ENCODE measurements around the gene RAPGEF1. TPM values are rescaled to one million over a fixed set of nuclear protein-coding genes. Genes with fewer than 3 reads are reported as not detected.

Gene RAPGEF1
- total RNA-seq, 1 experiment from 2014 or later, result 82.0 TPM

DNA sequence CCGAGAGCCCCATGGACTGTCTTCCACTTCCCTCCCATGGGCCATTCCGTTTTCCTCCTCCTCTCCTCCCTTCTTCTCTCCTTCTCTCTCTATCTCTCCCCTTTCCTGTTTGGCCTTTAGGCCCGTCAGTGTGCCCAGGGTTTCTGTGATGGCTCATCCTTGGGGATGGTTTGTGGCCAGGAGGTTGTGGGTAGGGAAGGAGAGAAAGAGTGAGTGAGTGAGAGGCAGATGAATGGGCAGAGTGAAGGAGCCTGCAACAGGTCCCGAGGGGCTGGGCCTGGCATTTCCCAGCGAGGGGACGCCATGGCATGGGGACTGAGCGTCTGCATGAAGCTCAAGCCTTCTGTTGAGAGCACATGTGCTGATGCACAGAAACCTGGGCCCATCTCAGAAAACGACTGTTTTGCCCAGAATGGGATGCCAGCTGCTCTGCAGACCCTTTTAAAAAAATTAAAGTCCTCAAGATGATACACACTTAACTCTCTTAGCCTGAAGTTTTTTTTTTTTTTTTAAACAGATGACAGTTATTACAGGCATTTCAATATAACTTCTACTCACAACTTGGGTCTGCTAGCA, 125.4 kb downstream of the RAPGEF1 start:
- no peak for DNase-seq
- no peak overlapping the region for H3K27ac ChIP-seq
- H3K9me3 ChIP-seq (replicated peaks), result no peaks in the 10 kb centered on the region
- H3K36me3 ChIP-seq, result peaks cover 27% of the 10 kb centered on the region
- H3K4me1 ChIP-seq, result peaks cover 31% of the 10 kb centered on the region
- H3K27me3 ChIP-seq, result no peaks in the 10 kb centered on the region
- no peak overlapping the region for H3K4me3 ChIP-seq

- peaks cover 36% of the 10 kb centered on the region for H3K4me1 ChIP-seq
- H3K27ac ChIP-seq, result no peak overlapping the region
- H3K36me3 ChIP-seq, result peaks cover 22% of the 10 kb centered on the region
- H3K9me3 ChIP-seq (replicated peaks), result no peaks in the 10 kb centered on the region
- no peak for DNase-seq
- H3K27me3 ChIP-seq, result no peaks in the 10 kb centered on the region
- H3K4me3 ChIP-seq, result no peak overlapping the region
Measured at GRCh38 chr9:131613921-131614320, 126.0 kb downstream of the RAPGEF1 start.

DNA sequence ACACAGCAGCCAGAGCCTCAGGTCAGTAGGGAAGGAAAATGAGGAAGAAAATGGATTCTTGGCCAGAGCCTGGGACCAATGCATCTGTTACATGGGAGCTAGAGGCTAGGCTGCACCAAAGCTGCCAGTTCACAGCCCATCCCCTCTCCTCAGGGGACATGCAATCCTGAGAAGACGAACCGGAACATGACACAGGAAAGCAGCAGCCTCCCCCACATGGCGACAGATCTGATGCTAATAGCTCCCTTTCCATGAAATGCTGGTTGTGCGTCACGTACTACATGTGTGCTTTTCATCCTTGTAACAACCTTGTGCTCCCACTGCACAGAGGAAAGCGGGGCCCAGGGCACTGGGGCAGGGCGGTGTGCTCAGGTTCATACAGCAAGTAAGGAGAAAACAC, 127.0 kb downstream of the RAPGEF1 start:
- Histone ChIP-seq H3K36me3 (peaks cover 20% of the 10 kb centered on the region), H3K27ac (no peak overlapping the region), H3K27me3 (no peaks in the 10 kb centered on the region), H3K4me3 (no peak overlapping the region), H3K4me1 (peaks cover 37% of the 10 kb centered on the region), H3K9me3 (replicated peaks) (no peaks in the 10 kb centered on the region)
- no peak for DNase-seq

DNA sequence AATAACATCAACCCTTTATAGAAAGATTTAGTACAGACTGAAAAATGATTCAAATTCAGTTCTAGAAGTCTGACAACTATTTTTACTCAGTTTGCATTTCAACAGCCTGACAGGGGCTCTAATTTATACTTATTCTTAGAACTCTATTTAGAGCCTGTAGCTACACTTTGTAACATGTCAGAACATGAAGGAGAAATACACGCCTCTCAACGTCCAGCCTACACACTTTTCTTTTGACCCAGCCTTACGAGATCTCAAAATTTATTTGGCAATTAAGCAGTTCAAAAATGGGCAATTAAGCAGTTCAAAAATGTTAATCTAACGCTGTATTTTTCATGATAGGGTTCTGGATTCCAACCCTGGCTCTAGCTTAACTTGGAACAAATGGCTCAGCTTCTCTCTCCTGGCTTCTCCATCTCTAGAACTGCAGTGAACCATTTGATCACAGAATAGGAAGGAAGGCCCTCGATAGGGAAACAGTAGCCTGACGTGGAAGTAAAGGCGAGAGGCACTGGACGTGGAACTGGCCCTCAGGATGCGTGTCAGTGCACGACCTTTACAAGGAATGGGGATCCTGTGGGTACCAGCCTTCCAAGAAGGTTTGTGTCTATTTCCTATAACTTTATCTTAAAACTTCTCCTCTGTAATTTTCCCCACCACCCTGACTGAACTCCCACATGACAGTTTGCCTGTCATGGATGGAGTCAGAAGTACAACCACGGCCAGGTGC, 128.1 kb downstream of the RAPGEF1 start:
- DNase-seq, result no peak
- Histone ChIP-seq H3K4me1 (peaks cover 38% of the 10 kb centered on the region), H3K4me3 (no peak overlapping the region), H3K27me3 (no peaks in the 10 kb centered on the region), H3K36me3 (peaks cover 17% of the 10 kb centered on the region), H3K27ac (no peak overlapping the region), H3K9me3 (replicated peaks) (no peaks in the 10 kb centered on the region)

DNA sequence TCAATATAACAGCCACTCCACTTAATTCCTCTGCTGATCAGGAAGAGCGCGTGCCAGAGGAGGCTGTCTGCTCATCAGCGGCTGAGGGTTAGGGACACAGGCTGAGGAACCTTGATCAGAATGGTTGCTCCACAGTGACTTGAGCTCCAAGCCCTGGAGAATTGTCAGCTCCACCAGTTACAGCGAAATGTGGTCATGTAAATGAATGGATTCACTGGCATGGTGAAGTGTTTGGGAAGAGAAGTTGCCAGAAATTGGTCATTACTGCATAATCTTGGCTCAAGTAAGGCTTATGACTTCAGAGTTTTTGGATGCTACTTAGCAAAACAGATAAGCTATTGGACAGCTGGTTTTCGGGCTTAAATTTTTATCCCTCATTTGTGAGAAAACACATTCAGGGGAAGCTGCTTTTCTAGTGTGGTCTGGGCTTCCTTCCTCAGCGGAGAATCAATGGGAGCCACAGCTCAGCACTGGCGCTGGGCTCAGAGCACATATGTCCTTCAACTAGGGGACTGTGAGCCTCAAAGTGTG, 129.6 kb downstream of the RAPGEF1 start:
- peak overlapping the region; percentile 93 for H3K27ac ChIP-seq
- DNase-seq, result peak in 1 of 2 experiments; percentile 57
- no peak overlapping the region for H3K4me3 ChIP-seq
- no peaks in the 10 kb centered on the region for H3K27me3 ChIP-seq
- H3K9me3 ChIP-seq (replicated peaks), result no peaks in the 10 kb centered on the region
- H3K4me1 ChIP-seq, result peaks cover 38% of the 10 kb centered on the region
- 0 out of 2 replicates have a peak, but pooled peaks cover 5% of the 10 kb centered on the region for H3K36me3 ChIP-seq

GRCh38 chr9:131609099-131609830, 130.6 kb downstream of the RAPGEF1 start:
- H3K27ac ChIP-seq, result peak overlapping the region; percentile 93
- H3K4me1 ChIP-seq, result peaks cover 38% of the 10 kb centered on the region

GRCh38 chr9:131608493-131609037, 131.3 kb downstream of the RAPGEF1 start:
- peak overlapping the region; percentile 14 for H3K4me3 ChIP-seq
- H3K36me3 ChIP-seq, result no peaks in the 10 kb centered on the region
- H3K9me3 ChIP-seq (replicated peaks), result no peaks in the 10 kb centered on the region
- DNase-seq, result peak; percentile 92 to 94
- peaks cover 38% of the 10 kb centered on the region for H3K4me1 ChIP-seq
- H3K27ac ChIP-seq, result peak overlapping the region; percentile 93
- no peaks in the 10 kb centered on the region for H3K27me3 ChIP-seq

More at GRCh38 chr9:131609099-131609830, 130.6 kb downstream of the RAPGEF1 start:
- H3K36me3 ChIP-seq, result no peaks in the 10 kb centered on the region
- no peaks in the 10 kb centered on the region for H3K9me3 ChIP-seq (replicated peaks)
- peak overlapping the region; percentile 14 for H3K4me3 ChIP-seq
- peak; percentile 80 to 81 for DNase-seq
- no peaks in the 10 kb centered on the region for H3K27me3 ChIP-seq

DNA sequence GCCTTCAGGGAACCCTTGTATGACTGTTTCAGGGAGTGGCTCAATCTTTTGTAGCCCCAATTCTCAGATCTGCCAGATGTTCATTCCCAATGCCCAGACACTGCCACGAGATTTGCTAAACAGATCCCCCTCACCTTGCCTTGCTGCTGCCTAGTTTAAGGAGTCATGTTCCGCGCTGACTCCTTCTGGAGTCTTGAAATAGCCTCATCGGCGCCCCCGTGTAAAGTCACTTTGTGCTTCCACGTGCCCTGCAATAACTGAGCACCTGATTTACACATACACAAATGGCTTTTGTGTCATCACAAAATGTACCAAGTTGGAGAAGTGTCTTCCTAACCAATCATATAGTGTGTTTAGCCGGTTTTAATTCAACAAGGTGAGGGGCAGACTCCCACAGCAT, 132.3 kb downstream of the RAPGEF1 start:
- H3K36me3 ChIP-seq, result peaks cover 6% of the 10 kb centered on the region; the same call in 1 of the 2 replicates
- peak overlapping the region; percentile 93 for H3K27ac ChIP-seq
- H3K9me3 ChIP-seq (replicated peaks), result no peaks in the 10 kb centered on the region
- H3K4me1 ChIP-seq, result peaks cover 38% of the 10 kb centered on the region
- no peak for DNase-seq
- no peak overlapping the region for H3K4me3 ChIP-seq
- no peaks in the 10 kb centered on the region for H3K27me3 ChIP-seq

- H3K27ac ChIP-seq, result no peak overlapping the region
- H3K27me3 ChIP-seq, result no peaks in the 10 kb centered on the region
- H3K36me3 ChIP-seq, result peaks cover 6% of the 10 kb centered on the region; the same call in 1 of the 2 replicates
Measured at GRCh38 chr9:131606896-131607567, 132.8 kb downstream of the RAPGEF1 start.

DNA sequence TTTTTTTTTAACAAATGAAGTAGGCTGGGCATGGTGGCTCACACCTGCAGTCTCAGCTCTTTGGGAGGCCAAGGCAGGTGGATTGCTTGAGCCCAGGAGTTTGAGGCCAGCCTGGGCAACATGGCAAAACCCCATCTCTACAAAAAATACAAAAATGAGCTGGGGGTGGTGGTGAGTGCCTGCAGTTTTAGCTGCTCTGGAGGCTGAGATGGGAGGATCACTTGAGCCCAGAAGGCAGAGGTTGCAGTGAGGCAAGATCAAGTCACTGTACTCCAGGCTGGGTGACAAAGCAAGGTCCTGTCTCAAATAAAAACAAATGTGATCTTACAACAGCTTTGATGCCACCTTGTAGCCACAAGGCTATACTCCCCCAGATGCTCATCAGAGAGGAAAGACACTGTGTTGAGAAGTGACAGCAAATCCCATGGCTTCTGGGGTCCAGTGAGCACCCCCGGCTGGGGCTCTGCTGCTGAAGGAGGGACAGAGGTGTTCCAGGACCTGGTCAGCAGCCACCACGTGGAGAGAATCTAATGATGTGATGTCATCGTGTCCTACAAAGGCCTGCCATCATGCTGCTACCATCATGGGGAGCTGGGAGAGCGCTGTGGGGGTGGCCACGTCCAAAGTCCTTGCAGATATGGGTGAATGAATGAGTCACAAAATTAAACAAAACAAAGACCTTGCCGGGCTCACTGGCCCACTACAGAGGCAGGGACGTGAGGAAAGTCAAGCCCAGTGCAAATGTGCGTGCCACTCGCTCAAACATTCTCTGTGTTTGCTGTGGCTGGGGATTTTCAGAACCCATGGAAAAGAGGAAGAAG, 133.9 kb downstream of the RAPGEF1 start:
- Histone ChIP-seq H3K4me3 (no peak overlapping the region), H3K27ac (no peak overlapping the region), H3K4me1 (peaks cover 33% of the 10 kb centered on the region), H3K9me3 (replicated peaks) (no peaks in the 10 kb centered on the region), H3K27me3 (no peaks in the 10 kb centered on the region), H3K36me3 (peaks cover 6% of the 10 kb centered on the region; the same call in 1 of the 2 replicates)
- DNase-seq, result no peak

More at GRCh38 chr9:131606896-131607567, 132.8 kb downstream of the RAPGEF1 start:
- Histone ChIP-seq H3K4me1 (peaks cover 38% of the 10 kb centered on the region), H3K4me3 (no peak overlapping the region), H3K9me3 (replicated peaks) (no peaks in the 10 kb centered on the region)
- no peak for DNase-seq

DNA sequence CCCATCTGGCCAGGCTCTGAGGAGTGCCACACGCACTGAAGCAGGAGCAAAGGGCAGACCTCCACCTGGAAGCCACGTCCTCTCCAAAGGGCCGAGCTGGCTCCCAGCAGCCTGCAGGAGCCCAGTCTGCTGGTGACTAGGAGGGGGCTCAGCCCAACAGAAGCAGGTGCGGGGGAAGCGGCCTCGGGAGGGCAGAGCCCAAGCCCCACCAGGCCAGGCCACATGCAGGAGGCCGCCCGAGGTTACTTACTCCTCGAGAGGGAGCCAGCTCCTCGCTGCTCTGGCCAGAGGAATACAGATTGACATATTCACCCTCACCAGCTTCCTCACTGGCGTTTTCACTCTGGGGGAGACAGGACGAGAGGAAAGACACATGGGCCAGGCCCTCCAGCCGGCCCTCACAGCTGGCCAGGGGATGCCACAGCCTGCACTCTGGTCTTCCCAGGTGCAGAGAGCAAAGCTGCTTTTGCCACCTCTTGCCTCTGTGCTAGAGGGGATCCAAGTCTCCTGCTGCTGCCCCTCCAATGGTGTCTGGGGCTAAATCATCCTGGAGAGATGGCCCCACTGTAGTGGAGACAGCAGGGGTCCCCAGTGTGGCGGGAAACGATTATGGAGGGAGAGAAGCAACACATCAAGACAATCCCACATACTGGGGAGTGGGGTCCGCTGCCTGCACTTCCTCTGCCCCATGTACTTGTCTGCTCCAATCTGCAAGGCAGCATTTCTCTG, 136.0 kb downstream of the RAPGEF1 start:
- no peak for DNase-seq
- Histone ChIP-seq H3K9me3 (replicated peaks) (no peaks in the 10 kb centered on the region), H3K36me3 (peaks cover 11% of the 10 kb centered on the region; the same call in 1 of the 2 replicates), H3K4me1 (peaks cover 12% of the 10 kb centered on the region), H3K27ac (no peak overlapping the region), H3K4me3 (no peak overlapping the region), H3K27me3 (no peaks in the 10 kb centered on the region)

DNA sequence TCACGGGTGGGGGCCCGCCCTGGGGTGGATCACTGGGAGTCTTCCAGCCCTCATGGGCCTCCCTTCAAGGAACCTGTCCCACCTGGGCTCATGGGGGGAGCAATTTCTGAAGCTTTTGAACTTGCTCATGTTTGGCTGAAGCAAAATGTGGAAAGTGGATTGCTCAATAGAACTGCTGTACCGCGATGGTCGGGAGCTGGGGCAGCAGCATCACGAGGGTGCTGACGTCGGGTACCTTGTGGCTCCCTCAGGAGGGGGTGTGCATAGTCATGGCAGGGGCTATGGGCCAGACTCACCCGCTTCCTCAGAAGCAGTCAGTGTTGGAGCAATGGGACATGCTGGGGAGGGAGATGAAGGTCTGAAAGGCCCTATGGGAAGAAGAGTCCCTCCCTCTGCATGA, 136.7 kb downstream of the RAPGEF1 start:
- H3K4me1 ChIP-seq, result peaks cover 7% of the 10 kb centered on the region
- peaks cover 14% of the 10 kb centered on the region for H3K36me3 ChIP-seq
- DNase-seq, result no peak
- no peaks in the 10 kb centered on the region for H3K27me3 ChIP-seq
- H3K27ac ChIP-seq, result no peak overlapping the region
- H3K9me3 ChIP-seq (replicated peaks), result no peaks in the 10 kb centered on the region
- H3K4me3 ChIP-seq, result no peak overlapping the region

- H3K27ac ChIP-seq, result no peak overlapping the region
- H3K4me3 ChIP-seq, result no peak overlapping the region
- H3K4me1 ChIP-seq, result no peaks in the 10 kb centered on the region
- no peak for DNase-seq
- H3K27me3 ChIP-seq, result no peaks in the 10 kb centered on the region
- no peaks in the 10 kb centered on the region for H3K9me3 ChIP-seq (replicated peaks)
- peaks cover 25% of the 10 kb centered on the region for H3K36me3 ChIP-seq
Measured at GRCh38 chr9:131601683-131602181, 138.1 kb downstream of the RAPGEF1 start.
